Lung microvascular endothelial cell (primary cell): ENCODE measurements around the gene LGALSL. TPM values are rescaled to one million over a fixed set of nuclear protein-coding genes. Genes with fewer than 3 reads are reported as not detected.

Source experiments
- DNase-seq, 2 donors: peaks; one replicate each; pipeline versions ENCODE4 v3.0.0 to v3.0.0-alpha.2; 2010; ENCODE audit warnings: low read depth in 2 of 2
- total RNA-seq: library from RNA; depleted of rRNA; stranded (reverse); fragments of >200 nt; gene quantifications from 2 replicates; pipeline ENCODE4 v1.2.1, GENCODE V29; 2014

Gene LGALSL
- total RNA-seq, result 2.4 and 2.6 TPM in 2 replicates

GRCh38 chr2:64453770-64454385 lies at the start of gene LGALSL:
TSS of gene LGALSL (plus strand) at chr2:64454162. CDS start at chr2:64454546, 384 bp downstream.
- DNase-seq, result peak; percentile 64 to 80

- peak; percentile 56 to 85 for DNase-seq
Measured at GRCh38 chr2:64404743-64405142, 49.2 kb upstream of the LGALSL start.

- peak; percentile 39 to 72 for DNase-seq
Measured at GRCh38 chr2:64405581-64406406, 48.2 kb upstream of the LGALSL start.

- no peak for DNase-seq
Measured at GRCh38 chr2:64406407-64406774, 47.6 kb upstream of the LGALSL start.

- no peak for DNase-seq
Measured at GRCh38 chr2:64408031-64408430, 45.9 kb upstream of the LGALSL start.

- DNase-seq, result no peak
Measured at GRCh38 chr2:64410671-64411070, 43.3 kb upstream of the LGALSL start.

GRCh38 chr2:64412671-64413070 lies 41.3 kb upstream of the LGALSL start:
- no peak for DNase-seq

- DNase-seq, result no peak
Measured at GRCh38 chr2:64414736-64415435, 39.1 kb upstream of the LGALSL start.

GRCh38 chr2:64417624-64418023 lies 36.3 kb upstream of the LGALSL start:
- no peak for DNase-seq

GRCh38 chr2:64419596-64420165 lies 34.3 kb upstream of the LGALSL start:
- DNase-seq, result no peak

GRCh38 chr2:64420677-64421076 lies 33.3 kb upstream of the LGALSL start:
- no peak for DNase-seq

GRCh38 chr2:64421201-64421600 lies 32.8 kb upstream of the LGALSL start:
- DNase-seq, result no peak

GRCh38 chr2:64422466-64422865 lies 31.5 kb upstream of the LGALSL start:
- no peak for DNase-seq

- no peak for DNase-seq
Measured at GRCh38 chr2:64423303-64423702, 30.7 kb upstream of the LGALSL start.

GRCh38 chr2:64424416-64424987 lies 29.5 kb upstream of the LGALSL start:
- no peak for DNase-seq

GRCh38 chr2:64426183-64426952 lies 27.6 kb upstream of the LGALSL start:
- no peak for DNase-seq

GRCh38 chr2:64434039-64434657 lies 19.8 kb upstream of the LGALSL start:
- DNase-seq, result no peak

- DNase-seq, result no peak
Measured at GRCh38 chr2:64437883-64438282, 16.1 kb upstream of the LGALSL start.

- DNase-seq, result no peak
Measured at GRCh38 chr2:64439194-64439593, 14.8 kb upstream of the LGALSL start.

- DNase-seq, result no peak
Measured at GRCh38 chr2:64440843-64441242, 13.1 kb upstream of the LGALSL start.

- no peak for DNase-seq
Measured at GRCh38 chr2:64442277-64442676, 11.7 kb upstream of the LGALSL start.
